ENCODE data around the gene TNS1.

GRCh38 chr2:218020281-218020680 is 17.5 kb upstream of the TNS1 start:
- TF ChIP-seq EZH2phosphoT487 (IDR thresholded peaks at IDR 0.05; ENCODE audit: insufficient read depth, low read depth) (no peak), EZH2 (IDR thresholded peaks at IDR 0.05; ENCODE audit: insufficient read depth, poor library complexity, severe bottlenecking) (no peak)

Data from GM23248 (cell line).